ENCODE results near the gene CAMK2N1. TPM values are rescaled to one million over a fixed set of nuclear protein-coding genes. Genes with fewer than 3 reads are reported as not detected.

The CAMK2N1 gene
- total and polyA plus RNA-seq, 2 of the 8 experiments (the other 6 are each of a cell fraction or from before 2014, with no cell fraction given), result 2.3 to 5.6 TPM

GRCh38 chr1:20474996-20475395 is 11.0 kb downstream of the CAMK2N1 start (continued):
- TF ChIP-seq EP300 (IDR thresholded peaks at IDR 0.05; ENCODE audit: borderline replicate concordance in 1 of 2, low read depth in 2 of 2, low read length in 2 of 2), result no peak
- no peak for TF ChIP-seq MAFK (IDR thresholded peaks at IDR 0.05; ENCODE audit: low read depth, low read length)

Measured in H1 (cell line).